ENCODE results near the gene CYP4Z1.
"Not testable (repeated sequence)": the region's sequence is repeated elsewhere in the genome, so short reads cannot be mapped to it uniquely, and the experiment has no call there.

The CYP4Z1 gene, protein sequence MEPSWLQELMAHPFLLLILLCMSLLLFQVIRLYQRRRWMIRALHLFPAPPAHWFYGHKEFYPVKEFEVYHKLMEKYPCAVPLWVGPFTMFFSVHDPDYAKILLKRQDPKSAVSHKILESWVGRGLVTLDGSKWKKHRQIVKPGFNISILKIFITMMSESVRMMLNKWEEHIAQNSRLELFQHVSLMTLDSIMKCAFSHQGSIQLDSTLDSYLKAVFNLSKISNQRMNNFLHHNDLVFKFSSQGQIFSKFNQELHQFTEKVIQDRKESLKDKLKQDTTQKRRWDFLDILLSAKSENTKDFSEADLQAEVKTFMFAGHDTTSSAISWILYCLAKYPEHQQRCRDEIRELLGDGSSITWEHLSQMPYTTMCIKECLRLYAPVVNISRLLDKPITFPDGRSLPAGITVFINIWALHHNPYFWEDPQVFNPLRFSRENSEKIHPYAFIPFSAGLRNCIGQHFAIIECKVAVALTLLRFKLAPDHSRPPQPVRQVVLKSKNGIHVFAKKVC

DNA sequence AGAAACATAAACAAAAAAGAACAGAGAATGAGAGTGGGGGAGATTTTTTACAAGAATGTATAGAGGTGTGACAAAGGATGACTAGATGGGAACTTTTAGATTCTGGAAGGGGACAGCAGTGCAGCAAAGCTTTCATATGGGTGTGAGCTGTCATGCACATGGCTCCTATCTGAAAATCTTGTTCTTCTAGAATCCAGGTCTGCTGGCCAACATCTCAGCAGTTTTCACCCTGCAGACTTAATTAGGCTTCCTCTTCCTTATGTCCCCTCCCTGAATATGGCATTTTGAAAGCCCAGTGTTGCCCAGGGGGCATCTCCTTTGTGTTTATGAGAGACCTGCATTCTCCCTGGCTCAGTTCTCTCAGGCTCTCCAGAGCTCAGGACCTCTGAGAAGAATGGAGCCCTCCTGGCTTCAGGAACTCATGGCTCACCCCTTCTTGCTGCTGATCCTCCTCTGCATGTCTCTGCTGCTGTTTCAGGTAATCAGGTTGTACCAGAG lies at the start of gene CYP4Z1:
Gene CYP4Z1, plus strand, starts transcription at position 135 of the 498 bp plus-strand sequence. Its CDS starts 260 bp downstream, at position 395.
- DNase-seq (ENCODE audit: low read depth in 2 of 2): no peak

DNA sequence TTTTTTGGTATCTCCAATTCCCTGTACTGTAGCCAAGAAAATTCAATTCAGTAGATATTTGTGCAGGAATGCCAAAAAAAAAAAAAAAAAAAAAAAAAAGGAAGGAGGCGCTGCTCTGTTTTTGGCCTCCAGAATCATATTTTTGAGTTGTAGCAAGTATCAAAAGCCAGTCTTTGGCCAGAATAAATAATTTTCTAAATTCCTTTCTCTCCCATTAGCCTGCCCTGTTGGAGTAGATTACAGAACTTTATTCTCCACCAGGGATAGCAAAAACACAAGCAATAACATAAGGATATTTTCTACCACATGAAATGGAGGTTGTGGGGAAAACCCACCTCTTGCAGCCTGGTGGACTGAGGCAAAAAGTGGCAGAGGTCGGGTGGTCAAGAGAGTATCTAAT lies 46.0 kb upstream of the CYP4Z1 start:
- DNase-seq (ENCODE audit: low read depth in 2 of 2): no peak

DNA sequence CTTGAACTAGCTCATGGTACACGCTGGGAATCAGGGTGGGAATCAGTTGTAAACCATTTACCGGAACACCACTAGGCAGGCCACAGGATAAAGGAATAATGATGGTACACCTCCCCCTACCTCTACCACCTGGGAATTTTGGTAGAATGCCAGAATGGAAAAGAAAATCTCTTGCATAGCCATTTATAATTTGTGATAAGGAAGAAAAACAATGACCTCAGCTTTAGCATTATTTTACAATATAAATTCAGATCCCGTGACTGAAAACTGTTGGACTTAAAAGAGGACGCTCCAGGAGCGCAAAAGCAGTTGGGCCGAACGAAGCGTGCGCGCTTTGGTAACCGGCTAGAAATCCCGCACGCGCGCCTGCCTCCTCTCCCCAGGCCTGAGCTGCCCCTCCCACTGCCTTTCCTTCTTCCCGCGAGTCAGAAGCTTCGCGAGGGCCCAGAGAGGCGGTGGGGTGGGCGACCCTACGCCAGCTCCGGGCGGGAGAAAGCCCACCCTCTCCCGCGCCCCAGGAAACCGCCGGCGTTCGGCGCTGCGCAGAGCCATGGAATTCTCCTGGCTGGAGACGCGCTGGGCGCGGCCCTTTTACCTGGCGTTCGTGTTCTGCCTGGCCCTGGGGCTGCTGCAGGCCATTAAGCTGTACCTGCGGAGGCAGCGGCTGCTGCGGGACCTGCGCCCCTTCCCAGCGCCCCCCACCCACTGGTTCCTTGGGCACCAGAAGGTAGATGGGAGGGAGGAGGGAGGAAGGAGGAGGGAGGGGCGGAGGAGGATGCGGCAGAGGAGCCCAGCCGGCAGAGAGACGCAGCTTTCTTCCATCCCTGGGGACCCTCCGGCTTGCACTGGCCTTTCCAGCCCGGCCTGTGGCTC lies 43.5 kb upstream of the CYP4Z1 start, which contains the start of gene CYP4X1:
Gene CYP4X1, plus strand, starts transcription at position 402 of the 873 bp plus-strand sequence. Its CDS starts 149 bp downstream, at position 551.
- DNase-seq (ENCODE audit: low read depth in 2 of 2): no peak

DNA sequence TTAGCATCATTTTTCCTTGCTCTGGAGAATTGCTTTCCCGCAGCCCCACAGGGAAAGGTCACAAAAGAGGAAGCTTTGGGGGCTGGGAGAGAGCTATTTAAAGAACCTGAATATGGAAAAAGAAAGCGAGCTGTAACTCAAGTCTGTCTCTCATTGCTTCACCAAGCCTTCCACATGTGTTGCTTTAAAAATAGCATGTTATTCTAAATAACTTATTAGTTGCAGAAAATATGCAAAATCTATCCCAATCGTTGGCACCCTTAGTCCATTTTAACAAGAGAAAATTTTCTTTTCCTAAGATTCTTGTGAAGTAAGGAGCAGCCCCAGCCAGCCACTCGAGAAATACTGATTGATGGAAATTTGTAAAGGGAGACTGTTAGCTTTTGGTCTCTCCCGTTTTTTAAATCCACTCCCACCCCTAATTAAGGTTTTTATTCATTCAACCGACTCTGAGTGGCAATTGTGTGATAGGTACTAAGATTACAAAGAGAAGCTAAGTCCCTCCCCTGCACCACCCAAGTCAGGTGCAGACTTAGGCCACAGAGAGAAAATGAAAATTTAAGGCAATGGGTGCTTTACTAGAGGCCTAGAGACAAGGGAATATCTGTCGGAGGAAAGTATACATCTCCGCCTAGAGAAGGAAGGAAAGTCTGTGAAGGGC lies 42.8 kb upstream of the CYP4Z1 start:
- DNase-seq (ENCODE audit: low read depth in 2 of 2): no peak

DNA sequence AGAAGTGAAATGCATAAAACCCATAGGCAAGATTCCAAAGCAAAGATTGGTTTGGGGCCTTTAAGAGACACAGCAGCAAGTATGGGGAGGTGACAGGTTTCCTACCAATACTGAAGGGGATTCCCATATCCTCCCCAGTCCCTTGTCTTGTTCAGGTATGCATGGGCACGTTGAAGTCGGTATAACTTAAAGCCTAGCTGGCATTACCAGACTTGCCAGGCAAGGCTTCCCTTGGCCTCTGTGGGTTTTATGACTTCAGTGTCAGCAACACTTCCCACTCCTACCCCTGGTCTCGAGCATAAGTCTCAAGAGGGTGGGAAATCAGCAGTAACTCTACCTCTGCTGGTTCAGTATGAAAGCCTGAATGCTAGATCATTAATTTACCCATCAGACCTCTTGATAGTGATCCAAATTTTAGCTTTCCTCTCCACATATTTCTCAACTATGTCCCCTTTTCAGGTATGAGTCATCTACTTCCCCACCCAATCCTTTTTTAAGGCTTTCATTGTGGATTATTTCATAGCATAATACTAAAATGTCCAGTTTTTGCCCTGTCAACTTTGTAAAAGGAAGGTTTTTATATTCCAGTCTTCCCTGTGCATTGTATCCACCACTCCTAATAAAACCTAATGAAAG lies 36.7 kb upstream of the CYP4Z1 start:
- no peak for DNase-seq (ENCODE audit: low read depth in 2 of 2)

DNA sequence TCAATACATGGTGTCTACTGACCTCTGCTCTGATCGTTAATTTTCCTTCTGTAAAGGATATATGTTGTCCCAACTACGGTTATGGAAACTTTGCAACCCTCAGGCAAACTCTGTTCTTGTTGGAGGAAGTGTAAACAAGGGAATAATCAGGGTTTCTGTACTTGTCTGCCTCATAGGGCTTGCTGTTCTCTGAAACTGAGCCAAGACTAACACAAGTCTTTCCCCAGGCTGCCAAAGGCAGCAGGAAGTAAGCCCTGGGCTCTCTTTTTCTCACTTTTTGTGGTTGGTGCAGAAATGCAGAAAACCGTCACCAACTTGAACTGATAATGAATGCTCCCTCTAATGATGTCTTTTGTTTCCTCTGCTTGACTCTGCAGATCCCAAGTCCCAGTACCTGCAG lies 36.0 kb upstream of the CYP4Z1 start:
- no peak for DNase-seq (ENCODE audit: low read depth in 2 of 2)

DNA sequence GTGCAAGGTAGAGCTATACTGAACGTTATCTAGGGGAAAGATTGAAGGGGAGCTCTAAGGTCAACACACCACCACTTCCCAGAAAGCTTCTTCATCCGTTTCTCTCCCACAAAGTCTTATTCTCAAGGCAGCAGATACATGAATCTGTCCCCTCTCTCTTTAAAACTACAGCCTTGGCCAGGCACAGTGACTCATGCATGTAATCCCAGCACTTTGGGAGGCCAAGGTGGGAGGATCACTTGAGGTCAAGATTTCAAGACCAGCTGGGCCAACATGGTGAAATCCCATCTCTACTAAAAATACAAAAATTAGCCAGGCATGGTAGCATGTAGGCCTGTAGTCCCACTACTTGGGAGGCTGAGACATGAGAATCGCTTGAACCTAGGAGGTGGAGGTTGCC lies 35.4 kb upstream of the CYP4Z1 start:
- DNase-seq (ENCODE audit: low read depth in 2 of 2): no peak

DNA sequence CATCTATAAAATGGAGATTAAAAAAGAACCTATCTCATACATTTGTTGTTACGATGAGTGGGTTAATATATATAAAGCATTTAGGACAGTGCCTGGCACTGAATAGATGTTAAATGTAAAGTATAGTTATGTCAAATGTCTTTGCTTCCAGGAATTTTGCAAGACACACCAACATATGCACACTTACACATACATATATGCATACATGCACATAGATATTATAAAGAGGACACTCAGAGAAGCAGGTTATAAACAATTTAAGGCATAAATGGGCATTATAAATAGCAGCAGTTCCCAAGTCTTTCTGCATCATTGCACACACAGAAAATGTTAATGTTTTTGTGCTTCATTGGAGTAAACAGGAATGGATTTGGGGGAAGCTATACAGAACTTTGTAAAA lies 30.3 kb upstream of the CYP4Z1 start:
- DNase-seq (ENCODE audit: low read depth in 2 of 2): no peak

DNA sequence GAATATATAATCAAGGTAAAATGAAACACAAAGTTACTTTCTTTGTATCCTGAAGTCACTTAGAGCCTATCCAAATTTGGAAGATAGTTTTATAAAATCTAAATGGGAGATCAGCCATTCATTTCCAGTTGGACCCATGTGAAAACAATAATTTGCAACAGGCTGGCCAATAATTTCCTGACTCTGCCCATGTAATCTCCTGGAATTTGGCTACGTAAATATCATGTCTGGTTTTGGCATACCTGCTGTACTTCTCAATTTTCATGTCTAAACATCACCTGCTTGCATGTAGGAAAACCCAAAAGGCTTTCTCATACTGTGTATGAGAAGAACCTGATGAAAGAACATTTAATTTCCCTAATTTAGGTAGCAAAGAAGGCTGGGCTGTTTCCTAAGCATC lies 7.7 kb upstream of the CYP4Z1 start:
- no peak for DNase-seq (ENCODE audit: low read depth in 2 of 2)

DNA sequence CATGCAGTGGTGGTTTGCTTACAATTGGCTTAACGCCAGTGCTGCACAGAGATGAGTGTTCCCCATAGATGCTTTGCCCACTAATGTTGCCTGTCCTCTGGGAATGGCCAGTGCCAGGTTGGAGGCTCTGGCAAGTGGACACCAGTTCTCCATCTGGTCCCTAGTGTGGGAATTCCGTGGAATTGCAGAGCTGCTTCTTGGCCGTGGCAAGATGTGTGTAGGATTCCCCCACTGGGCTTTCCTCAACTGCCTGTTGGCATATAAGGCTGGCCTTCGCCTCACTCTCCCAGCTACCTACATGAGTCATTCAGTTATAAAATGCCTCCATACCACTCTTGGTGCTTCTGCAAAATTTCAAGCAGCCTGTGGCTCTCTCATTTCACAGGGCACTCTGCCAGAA lies 2.0 kb downstream of the CYP4Z1 start:
- DNase-seq (ENCODE audit: low read depth in 2 of 2): not testable (repeated sequence)

DNA sequence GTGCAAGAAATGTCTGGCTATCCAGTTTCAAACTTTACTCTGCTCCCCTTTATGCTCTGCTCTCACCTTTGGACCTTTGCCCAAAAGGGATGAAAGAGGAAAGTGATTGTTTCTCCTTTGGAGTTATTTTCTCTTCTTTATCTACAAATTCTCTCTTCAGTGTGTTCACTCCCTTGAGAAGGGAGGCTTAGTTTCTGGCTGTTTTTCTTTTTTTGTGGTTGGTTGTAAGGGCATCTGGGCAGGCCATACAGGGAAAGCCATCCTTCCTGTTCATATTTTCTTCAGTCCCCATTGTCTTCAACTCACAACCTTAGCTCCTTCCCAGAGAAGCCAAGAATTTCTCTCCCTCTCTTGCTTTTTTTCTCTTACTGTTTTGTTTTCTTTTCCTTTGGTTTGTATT lies 2.5 kb downstream of the CYP4Z1 start:
- DNase-seq (ENCODE audit: low read depth in 2 of 2): not testable (repeated sequence)

DNA sequence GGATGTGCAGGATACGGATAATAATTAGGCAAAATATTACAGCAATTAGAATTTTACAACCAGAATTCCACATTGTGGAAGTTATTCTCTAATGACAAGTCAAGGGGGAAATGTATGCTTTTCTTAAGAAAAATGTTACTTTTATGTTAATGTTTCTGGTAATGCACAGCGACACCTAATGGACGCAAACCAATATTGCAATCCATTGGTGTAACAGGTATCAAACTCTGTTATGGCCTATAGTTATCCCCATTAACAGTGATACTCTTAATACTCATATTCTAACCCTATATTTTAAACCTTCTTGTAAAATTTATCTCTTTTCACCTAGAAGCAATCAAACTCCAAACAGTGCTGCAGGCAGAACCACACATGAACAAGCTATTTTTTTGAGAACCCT lies 22.3 kb downstream of the CYP4Z1 start:
- not testable (repeated sequence) for DNase-seq (ENCODE audit: low read depth in 2 of 2)

DNA sequence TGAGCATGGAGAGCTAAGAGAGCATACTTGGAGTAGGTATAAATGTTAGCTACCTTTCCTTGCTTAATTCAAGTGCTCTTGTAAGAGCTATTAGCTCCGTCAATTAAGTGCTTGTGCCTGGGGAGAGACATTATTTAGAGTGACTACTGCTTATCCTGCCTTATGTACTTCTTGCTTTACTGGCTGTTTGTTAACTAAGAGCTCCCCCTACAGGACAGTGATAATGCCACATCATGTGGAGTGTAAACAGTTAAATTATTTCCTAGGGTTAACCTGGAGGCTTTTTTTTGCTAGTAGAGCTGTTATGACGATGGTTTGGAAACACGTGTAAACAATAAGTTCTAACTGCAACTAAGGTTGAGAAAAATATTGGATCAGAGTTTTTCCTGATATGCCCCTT lies 24.4 kb downstream of the CYP4Z1 start:
- not testable (repeated sequence) for DNase-seq (ENCODE audit: low read depth in 2 of 2)

DNA sequence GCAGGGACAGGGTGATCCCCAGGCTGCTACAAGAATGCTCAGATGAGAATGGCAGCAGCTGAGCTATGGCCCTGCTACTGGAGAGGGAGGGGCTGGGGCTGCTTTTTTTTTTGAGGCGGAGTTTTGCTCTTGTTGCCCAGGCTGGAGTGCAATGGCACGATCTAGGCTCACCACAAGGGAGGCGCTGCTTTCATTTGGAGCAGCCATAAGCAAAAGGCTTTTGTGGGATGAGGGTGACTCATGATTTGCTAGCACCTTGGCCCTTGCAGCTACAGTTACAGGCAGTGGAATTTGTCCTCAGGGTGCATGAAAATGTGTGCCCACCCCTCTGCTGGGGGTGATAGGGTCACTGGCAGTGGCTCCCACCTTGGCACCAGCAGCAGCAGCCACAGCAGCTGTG lies 37.8 kb downstream of the CYP4Z1 start:
- DNase-seq (ENCODE audit: low read depth in 2 of 2): no peak

DNA sequence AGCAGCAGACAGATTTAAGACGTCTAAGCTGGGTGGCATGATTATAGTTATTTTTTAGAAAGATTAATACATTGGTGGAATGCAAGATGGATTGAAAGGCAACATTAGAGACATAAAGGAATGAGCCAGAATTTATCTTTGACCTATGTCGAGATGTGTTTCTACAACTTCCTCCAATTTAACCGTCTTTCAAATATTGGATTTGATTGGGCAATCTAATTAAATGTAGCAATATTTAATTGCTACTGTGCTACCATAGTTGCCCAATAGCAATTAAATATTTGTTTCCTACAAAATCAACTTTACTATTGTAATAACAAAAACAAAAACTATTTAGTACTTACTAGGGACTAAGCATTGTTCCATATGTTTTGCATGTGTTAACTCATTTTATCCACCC lies 39.8 kb downstream of the CYP4Z1 start:
- no peak for DNase-seq (ENCODE audit: low read depth in 2 of 2)

DNA sequence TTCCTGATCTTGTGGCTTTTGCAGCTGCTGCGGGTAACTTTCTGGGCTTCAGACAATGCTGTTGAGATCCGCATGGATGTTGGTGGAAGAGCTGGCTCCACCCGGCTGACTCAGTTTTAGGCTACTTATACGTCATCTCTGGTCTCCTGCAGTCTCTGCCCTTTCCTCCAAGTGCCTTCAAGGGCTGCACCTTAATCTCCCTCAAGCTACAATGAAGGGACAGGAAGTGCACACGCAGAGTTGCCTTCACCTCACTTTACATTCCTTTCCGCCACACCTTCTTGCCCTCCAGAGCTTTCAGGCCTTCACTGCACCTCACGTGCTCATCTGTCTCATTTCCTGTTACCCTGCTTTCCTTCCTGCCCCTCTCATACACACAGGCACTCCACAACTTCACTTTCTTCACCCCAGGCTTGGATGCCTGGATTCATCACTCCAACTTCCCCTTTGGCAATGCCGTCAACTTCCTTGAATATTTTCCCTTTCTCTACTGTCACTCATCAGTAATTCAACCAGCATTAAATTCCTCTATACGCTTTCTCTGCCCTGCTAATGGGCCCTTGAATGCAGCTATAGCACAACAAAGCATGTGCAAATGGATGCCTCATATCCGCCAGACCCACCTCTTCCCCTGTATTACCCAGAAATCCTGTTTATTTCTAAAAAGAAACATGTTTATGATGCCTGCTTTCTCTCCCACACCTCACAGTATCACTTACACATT lies 41.0 kb downstream of the CYP4Z1 start:
- DNase-seq (ENCODE audit: low read depth in 2 of 2): not testable (repeated sequence)

DNA sequence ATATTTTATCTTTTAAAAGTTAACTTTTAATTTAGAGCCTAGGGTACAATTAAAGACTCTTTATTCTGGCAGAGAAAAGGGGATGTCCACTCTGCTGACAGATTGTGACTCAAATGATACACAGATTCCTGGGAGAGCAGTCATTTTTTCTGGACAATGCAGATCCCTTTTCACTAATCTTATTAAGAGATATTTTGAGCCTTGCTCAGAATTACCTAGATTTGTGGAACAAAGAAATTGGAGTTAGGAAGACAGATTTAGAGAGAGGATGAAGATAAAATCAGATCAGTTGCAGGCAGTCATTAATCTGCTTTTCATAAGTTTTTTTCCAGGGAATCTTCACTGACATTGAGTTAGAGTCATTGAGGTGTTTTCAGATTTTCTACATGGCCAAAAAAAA lies 42.5 kb downstream of the CYP4Z1 start:
- not testable (repeated sequence) for DNase-seq (ENCODE audit: low read depth in 2 of 2)

DNA sequence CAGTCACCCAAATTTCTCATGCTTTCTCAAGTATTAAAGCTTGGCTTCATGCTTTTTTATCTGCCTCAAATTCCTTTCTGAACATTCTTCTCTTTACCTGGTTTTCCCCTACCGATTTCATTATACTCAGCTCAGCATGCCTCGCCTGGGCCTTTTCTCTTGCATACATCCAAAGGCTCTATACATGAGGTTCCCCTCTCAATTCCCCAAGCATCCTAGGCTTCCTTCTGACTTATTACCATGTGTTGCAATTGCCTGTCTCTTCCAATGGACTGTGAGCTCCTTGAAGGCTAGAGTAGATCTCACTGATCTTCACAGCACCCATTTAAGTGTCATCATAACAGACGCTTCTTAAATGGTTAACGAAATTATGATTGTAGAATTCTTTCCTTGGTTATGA lies 46.1 kb downstream of the CYP4Z1 start:
- no peak for DNase-seq (ENCODE audit: low read depth in 2 of 2)

DNA sequence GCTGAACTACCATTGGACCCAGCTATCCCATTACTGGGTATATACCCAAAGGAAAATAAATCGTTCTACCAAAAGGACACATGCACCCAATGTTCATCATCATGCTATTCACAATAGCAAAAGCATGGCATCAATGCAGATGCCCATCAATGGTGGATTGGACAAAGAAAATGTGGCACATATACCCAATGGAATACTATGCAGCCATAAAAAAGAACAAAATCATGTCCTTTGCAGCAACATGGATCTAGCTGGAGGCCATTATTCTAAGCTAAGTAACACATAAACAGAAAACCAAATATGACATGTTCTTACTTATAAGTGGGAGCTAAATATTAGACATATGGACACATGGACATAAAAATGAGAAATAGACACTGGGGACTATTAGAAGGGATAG lies 54.0 kb downstream of the CYP4Z1 start:
- DNase-seq (ENCODE audit: low read depth in 2 of 2): not testable (repeated sequence)

DNA sequence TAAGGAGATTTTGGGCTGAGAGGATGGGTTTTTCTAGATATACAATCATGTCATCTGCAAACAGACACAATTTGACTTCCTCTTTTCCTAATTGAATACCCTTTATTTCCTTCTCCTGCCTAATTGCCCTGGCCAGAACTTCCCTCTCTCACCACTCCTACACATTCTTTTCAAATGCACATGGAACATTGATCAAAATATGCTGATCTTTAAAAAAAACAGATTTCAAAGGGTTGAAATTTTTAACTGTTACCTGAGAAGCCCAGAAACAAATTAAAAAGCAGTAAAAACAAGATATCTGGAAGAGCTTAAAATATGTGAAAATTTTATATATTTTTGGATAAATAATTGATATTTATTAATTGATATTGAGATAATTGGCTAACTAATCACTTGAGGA lies 57.8 kb downstream of the CYP4Z1 start:
- DNase-seq (ENCODE audit: low read depth in 2 of 2): not testable (repeated sequence)

DNA sequence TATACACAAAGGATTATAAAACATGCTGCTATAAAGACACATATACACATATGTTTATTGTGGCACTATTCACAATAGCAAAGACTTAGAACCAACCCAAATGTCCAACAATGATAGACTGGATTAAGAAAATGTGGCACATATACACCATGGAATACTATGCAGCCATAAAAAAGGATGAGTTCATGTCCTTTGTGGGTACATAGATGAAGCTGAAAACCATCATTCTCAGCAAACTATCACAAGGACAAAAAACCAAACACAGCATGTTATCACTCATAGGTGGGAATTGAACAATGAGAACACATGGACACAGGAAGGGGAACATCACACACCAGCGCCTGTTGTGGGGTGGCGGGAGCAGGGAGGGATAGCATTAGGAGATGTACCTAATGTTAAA lies 60.0 kb downstream of the CYP4Z1 start:
- not testable (repeated sequence) for DNase-seq (ENCODE audit: low read depth in 2 of 2)

All from activated CD8-positive, alpha-beta memory T cell treated with anti-CD3 and anti-CD28 coated beads for 4 hours (primary cell).